ENCODE measurements around the gene TMX4.

TMX4 gene

GRCh38 chr20:7989379-7989778, 30.2 kb downstream of the TMX4 start:
- peaks cover 37% of the 10 kb centered on the region for H3K36me3 Mint-ChIP-seq (ENCODE audit: low read depth)
- no peak overlapping the region for H3K4me3 Mint-ChIP-seq
- no peaks in the 10 kb centered on the region for H3K27me3 Mint-ChIP-seq (ENCODE audit: low read depth)
- no peak overlapping the region for H3K27ac Mint-ChIP-seq
- TF ChIP-seq CTCF (IDR thresholded peaks at IDR 0.05; ENCODE audit: unreplicated experiment in 3 of 3): peak in 1 of 3 experiments; percentile 24
- H3K4me1 Mint-ChIP-seq: peaks cover 5% of the 10 kb centered on the region
- peaks cover 9% of the 10 kb centered on the region for H3K9me3 Mint-ChIP-seq

DNA sequence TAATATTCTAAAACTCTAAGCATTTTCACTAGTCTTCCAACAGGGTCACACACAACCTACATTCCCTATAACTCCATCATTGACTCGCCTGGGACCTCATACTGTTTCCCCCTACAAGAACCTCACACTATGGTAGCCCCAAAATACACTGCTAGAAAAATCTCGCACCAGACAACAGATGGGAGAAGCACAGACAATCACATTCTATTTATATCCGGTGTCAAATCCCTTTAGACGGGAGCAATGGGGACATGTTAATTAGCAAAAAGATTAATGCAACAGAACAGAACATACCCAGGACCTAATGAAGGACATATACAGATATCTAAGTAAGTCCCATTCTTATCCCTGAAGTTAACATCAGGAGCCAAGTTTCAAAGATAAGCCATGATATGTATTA, 33.6 kb downstream of the TMX4 start:
- Mint-ChIP-seq H3K9me3 (no peaks in the 10 kb centered on the region), H3K27me3 (ENCODE audit: low read depth) (no peaks in the 10 kb centered on the region), H3K36me3 (ENCODE audit: low read depth) (peaks cover 34% of the 10 kb centered on the region), H3K4me3 (no peak overlapping the region), H3K27ac (no peak overlapping the region), H3K4me1 (peaks cover 5% of the 10 kb centered on the region)
- no peak for TF ChIP-seq CTCF (IDR thresholded peaks at IDR 0.05; ENCODE audit: unreplicated experiment in 3 of 3)

DNA sequence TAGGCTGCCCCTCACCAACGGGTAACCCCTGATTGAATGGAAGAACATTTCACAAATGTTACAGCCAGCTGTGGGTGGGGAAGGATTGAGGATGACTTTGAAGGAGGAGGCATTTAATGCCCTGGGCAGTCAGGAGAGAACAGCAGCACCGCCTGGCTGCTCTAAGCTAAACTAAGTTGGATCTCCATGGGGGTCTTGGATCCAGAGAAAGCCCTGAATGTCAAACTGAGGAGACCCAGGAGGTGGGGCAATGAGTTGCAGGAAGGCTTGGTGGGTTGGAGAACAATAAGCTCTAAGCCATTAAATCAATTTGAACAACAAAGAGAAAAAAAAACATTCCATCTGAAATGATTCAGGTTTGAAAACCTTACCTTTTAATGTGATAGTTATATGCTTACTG, 35.4 kb downstream of the TMX4 start:
- Mint-ChIP-seq H3K9me3 (no peaks in the 10 kb centered on the region), H3K27me3 (ENCODE audit: low read depth) (no peaks in the 10 kb centered on the region), H3K4me1 (peaks cover 9% of the 10 kb centered on the region), H3K27ac (no peak overlapping the region), H3K4me3 (no peak overlapping the region), H3K36me3 (ENCODE audit: low read depth) (peaks cover 31% of the 10 kb centered on the region)
- no peak for TF ChIP-seq CTCF (IDR thresholded peaks at IDR 0.05; ENCODE audit: unreplicated experiment in 3 of 3)

DNA sequence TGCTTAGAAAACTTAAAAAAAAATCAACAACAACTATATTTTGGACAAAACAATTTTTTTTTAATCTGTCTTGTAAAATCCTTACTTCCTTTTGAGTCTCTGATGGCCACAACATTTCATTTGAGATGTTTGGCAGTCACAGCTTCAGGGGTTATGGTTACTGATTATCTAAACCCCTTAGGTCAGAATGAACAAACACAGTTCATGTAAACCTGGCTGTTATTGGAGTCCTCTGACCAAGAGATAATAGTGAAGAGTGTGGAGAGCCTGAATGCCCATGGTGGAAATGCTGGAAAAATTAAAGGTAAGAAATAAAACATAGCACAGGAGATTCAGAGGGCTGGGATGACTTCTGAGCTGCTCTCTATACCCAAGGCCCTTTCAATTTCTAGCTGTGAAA, 38.2 kb downstream of the TMX4 start:
- Mint-ChIP-seq H3K27me3 (ENCODE audit: low read depth) (no peaks in the 10 kb centered on the region), H3K4me3 (no peak overlapping the region), H3K36me3 (ENCODE audit: low read depth) (peaks cover 34% of the 10 kb centered on the region), H3K9me3 (no peaks in the 10 kb centered on the region), H3K4me1 (peaks cover 9% of the 10 kb centered on the region), H3K27ac (peak overlapping the region in 1 of 3 experiments; percentile 19)
- no peak for TF ChIP-seq CTCF (IDR thresholded peaks at IDR 0.05; ENCODE audit: unreplicated experiment in 3 of 3)

- peak overlapping the region in 2 of 3 experiments; percentile 45 to 56 for H3K27ac Mint-ChIP-seq
- no peak overlapping the region for H3K4me3 Mint-ChIP-seq
- peaks cover 4% of the 10 kb centered on the region for H3K4me1 Mint-ChIP-seq
- H3K27me3 Mint-ChIP-seq (ENCODE audit: low read depth): peaks cover 2% of the 10 kb centered on the region
- TF ChIP-seq CTCF (IDR thresholded peaks at IDR 0.05; ENCODE audit: unreplicated experiment in 3 of 3): peak; percentile 46 to 61 (median 59)
- H3K9me3 Mint-ChIP-seq: no peaks in the 10 kb centered on the region
- peaks cover 29% of the 10 kb centered on the region for H3K36me3 Mint-ChIP-seq (ENCODE audit: low read depth)
Measured at GRCh38 chr20:7980332-7981046, 39.1 kb downstream of the TMX4 start.

DNA sequence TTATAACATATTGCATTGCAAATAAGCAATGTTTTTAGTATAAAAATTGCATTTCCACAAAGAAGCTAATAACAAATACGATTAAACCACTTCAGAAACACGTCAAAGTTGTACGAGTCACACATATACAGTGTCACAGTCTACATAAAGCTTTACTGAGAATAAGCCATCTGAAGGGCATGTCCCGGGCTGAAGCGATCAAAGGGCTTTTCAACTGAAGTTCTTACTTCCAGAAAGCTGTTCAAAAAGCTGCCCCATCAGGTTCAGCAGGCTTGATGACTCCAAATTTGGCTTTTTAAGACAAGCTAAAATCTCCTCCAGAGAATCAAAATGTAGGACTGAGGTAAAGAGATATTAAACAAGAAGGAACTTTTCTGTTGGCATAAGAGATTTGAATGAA, 41.9 kb downstream of the TMX4 start:
- Mint-ChIP-seq H3K36me3 (ENCODE audit: low read depth) (peaks cover 14% of the 10 kb centered on the region), H3K4me1 (peaks cover 4% of the 10 kb centered on the region), H3K4me3 (no peak overlapping the region), H3K27ac (no peak overlapping the region), H3K9me3 (no peaks in the 10 kb centered on the region), H3K27me3 (ENCODE audit: low read depth) (peaks cover 4% of the 10 kb centered on the region)
- no peak for TF ChIP-seq CTCF (IDR thresholded peaks at IDR 0.05; ENCODE audit: unreplicated experiment in 3 of 3)
